T-helper 2 cell treated with Interferon-gamma antibody and Interleukin-4, amounts not matched to agents 100 ng/mL and 5 ng/mL, for 36 hours (primary cell): Measurements from ENCODE around the gene ADA. TPM values are rescaled to one million over a fixed set of nuclear protein-coding genes. Genes with fewer than 3 reads are reported as not detected.

ENCODE experiments used
- intact Hi-C: fragments of 100-400 bp; cut with micrococcal nuclease; formaldehyde crosslinking; loops from one replicate; pipeline ENCODE4 v1.15.1; 2023
- total RNA-seq: library from RNA; stranded (reverse); gene quantifications from 2 replicates; pipeline ENCODE4 v1.2.3, GENCODE V29; 2022

ADA gene
- total RNA-seq, 1 donor from 2014 or later: 85.7 TPM

DNA sequence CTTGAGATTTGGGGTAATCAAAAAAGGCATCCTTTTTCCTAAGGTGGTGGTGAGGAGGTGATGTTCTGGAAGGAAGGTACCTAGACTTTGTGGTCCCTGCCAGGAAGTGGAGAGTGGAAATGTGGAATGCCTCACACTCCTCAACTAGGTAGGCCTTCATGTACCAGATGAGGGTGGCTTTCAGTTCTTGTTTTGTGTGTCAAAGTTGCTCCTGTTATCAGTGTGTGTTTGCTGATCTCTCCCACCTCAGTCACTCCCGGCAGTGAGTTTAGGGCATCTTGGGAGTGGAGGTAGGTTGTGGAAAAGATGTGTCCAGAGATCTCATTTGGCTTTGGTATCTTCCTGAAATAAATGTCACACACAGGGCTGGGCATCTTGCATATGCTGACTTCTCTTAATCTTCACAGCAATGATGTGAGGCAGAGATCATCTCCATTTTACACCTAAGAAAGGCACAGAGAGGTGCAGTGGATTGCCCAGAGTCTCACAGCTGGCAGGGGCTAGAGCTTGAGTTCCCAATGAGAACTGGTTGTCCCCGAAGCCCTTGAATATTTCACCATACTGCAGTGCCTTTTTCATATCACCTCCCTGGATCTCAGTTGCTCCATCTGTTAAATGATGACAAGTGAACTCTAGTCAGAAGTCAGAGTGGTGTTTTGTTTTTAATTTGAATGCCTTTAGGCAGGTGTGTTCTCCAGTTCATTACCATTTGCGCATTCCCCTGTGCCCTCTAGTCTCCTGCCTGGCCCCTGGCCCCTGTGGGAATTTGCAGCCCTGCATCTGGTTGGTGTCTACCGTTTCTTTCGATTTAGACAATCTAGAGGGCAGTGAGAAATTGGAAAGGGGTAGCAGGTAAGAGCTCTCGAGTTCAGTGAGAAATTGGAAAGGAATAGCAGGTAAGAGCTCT, 66.2 kb downstream of the ADA start:
- intact Hi-C loops: no loop called here

DNA sequence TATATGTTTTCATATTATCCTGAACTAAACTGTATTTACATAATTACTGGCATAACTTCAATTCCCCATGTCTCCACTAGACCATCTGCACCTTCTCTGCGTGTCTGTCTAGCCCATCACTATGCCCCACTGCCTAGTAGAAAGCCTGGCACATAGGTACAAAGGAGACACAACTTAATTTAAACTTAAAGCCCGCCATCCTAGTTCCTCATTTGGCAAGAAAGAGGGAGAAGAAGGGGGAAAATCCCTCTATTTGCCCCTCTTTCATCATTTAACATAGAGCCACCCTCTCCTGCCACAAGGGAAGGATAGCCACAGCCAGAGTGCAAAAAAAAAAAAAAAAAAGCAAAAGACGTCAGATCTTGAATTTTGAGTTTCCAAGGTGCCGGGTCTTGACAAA, 67.3 kb downstream of the ADA start:
- intact Hi-C loops: no loop called here

DNA sequence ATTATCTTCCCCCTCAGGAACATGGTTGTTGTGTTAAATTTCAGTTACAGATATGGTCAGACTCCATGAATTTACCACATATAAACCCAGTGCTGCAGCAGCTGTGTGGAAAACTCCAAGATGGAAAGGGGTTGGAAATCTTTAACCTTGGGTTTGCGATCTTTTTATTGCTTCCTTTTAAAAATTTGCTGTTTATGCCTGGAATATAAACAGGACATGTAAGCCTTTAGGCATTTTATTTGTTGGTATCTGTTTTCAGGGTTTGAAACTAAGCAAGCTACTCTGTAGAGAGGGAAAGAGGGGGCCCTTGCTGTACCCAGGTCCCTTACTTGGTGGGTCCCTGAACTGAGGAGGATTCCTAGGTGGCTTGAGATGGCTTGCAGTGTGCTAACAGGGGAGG, 68.3 kb downstream of the ADA start:
- intact Hi-C loops: no loop called here

GRCh38 chr20:44582311-44583025, 69.0 kb downstream of the ADA start, which contains the start of gene PKIG:
TSS of gene PKIG (plus strand) at chr20:44582579. CDS start at chr20:44614557, 31,978 bp downstream.
- intact Hi-C loops: no loop called here

DNA sequence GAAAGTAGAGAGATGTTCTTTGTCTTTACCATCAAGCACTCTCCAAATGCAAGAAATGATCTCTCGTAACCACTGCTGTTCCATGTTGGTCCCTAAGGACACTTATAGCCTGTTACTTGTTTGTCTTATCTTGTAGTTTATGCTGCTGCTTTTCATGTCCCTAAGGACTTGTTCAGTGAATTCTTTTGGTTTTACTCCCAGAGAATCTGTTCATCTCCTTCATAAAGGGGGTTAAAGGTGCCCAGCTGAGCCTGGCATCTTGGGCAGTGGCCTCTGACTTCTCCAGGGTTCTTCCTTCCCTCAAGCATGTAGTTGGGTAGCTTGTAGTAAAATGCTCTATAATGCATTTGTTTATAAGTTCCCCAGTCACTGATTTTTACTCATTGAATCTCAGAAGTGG, 70.0 kb downstream of the ADA start:
- intact Hi-C loops: no loop called here

DNA sequence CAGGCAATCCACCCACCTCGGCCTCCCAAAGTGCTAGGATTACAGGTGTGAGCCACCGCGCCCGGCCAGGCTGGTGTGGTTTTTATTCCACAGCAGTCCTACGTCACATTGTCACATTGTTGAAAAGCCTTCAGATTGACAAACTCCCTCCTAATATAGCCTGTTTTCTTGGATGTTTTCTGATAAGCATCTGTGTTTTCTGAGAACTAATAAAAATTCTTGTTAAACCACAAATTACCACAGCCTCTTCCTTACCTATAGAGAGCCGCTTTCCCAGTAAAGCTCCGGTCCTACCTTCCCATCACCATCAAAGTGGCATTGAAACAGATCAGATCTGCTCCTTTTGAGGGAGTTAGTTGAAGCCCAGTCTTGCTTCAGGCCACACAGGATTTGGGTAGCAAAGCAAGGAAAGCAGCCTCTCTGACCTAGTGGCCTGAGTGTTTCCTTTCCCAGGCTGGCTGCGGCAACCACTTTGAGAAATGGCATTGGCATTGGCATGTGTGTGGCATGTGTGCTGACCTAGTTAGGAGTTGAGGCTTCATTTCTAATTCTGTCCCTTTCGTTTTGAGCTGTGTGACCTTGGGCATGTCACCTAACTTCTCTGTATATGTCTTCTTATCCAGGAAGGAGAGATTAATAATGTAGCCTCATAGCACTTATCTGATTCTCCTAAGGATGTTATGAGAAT, 70.8 kb downstream of the ADA start:
- intact Hi-C loops: no loop called here

DNA sequence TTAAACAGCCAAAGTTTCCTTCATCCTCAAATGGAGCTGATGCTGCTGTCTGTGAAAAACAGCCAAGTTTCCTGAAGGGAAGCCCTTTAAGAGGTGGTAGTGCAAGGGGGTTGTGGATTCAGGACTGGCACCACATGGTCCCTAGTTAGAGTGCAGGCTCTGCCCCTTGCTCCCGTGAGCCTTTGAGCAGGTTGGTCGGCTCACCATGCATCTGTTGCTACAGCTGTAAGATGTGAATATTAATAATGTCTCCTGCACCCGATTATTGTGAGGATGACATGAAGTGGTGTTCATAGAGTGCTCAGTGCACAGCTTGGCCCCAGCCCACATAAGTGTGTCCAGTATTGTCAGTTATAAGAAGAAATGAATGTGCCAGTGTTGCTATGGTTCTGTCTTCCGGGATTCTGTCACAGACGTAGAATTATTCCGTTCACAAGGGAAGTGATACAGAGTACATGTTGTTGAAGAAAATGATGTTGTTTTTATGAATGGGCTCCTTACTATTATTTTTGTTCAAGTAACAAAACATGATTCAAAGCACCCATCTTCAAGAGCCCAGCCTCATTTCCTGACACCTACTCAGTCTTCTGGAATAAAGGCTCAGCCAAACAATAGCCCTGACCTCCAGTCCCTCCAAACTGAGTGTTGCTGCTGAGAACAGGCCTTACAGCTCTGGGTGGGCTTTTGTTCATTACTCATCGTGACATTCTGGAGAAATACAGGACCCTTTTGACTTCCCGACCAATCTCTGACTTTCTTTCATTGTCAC, 72.0 kb downstream of the ADA start:
- intact Hi-C loops: no loop called here

DNA sequence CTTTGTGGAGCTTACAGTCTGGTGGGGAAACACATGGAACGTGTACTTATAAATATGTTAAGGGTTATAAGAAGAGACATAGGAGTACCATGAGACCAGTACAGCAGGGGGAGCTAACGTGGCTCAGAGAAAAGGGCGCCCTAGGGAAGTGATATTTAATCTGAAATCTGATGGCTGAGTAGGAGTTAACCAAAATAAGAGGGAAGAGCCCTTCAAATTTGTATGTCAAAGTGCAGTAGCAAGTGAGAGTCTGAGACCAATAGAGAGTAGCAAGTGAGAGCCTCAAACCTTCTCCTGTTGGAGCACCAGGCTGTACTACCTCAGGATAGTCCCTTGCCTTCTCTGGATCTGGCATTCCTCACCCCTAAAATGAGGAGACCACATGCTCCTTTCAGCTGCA, 75.2 kb downstream of the ADA start:
- intact Hi-C loops: no loop called here

DNA sequence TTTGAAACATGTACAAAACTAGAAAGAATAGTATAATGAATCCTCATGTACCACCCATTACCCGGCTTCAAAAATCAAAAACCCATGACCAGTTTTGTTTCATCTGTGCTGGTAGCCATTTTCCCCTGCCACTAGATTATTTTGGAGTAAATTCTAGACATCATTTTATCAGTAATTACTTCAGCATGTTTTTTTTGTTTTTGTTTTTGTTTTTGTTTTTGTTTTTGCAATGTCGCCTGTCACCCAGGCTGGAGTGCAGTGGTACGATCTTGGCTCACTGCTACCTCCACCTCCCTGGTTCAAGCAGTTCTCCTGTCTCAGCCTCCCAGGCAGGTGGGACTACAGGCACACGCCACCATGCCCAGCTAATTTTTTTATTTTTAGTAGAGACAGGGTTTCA, 77.1 kb downstream of the ADA start:
- intact Hi-C loops: no loop called here

DNA sequence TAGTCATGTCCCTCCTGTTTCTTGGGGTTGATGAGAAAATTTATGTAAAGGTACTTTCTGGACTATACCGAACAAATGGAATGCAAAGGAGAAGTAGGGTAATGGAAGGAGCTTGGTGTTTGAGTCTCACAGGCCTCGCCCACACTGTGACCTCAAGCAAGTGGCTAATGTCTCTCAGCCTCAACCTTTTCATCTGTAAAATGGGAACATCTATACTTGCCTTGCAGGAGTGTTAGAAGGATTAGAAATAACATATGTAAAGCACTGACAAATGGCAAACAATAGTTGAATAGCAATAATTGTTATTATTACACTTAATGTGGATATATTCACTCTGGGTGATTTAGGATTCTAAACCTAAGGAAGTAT, 78.0 kb downstream of the ADA start:
- intact Hi-C loops: no loop called here

GRCh38 chr20:44572551-44573500, 78.7 kb downstream of the ADA start:
- intact Hi-C loops: no loop called here

DNA sequence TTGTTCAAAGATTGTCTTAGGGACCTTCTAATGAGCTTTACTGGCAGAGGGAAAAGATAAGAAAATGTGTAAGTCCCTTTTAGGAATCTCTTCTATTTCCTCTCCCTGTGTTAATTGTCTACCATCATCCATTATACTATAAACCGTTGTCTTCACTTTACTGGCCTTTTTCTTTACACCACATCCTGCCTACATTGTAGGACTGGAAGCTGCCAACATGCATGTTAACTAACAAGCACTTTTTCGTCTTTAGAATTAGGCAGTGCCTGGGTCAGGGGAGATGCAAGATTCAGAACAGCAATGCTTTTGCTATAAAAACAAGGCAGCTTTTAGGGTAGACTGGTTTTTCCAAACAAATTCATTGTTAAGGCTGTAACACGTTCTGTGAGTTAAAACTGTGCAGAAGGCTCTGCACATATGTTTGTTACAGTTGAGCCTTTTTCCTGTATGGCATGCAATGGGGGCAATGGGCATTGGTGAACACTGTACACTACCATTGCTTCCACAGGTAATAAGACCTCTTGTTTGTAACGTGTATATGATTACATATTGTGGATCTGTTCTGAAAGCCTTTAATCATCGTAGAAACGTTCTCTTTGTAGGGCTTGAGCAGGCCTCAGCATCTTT, 80.0 kb downstream of the ADA start:
- intact Hi-C loops: no loop called here

DNA sequence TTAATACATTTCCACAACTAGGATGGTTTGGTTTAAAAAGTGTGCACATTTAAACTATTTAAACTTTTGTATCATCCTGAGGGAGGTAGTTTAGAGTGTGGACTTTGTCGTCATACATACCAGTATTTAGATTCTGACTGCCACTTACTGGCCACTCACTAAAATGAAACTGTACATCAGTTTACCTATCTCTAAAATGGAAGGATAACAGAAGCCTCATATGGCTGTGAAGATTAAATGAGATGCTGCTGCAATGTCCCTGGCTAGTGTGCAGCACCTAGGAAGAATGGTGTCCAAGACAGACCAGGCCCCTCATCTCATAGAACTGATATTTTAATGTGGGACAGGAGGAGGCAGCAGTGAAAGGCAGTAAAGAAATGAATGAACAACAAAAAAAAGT, 81.1 kb downstream of the ADA start:
- intact Hi-C loops: no loop called here

Other genes starting within 250 kb of the ADA start
- 20.7 and 22.6 TPM in 2 replicates for gene TTPAL, start 175.8 kb downstream of the ADA start, total RNA-seq
- 64.0 and 65.4 TPM in 2 replicates for gene SERINC3, start 129.6 kb downstream of the ADA start, total RNA-seq
- gene PKIG, start 69.1 kb downstream of the ADA start, total RNA-seq: 2.5 and 2.7 TPM in 2 replicates
- not detected in 2 replicates for gene CCN5, start 63.7 kb upstream of the ADA start, total RNA-seq
- not detected in 2 replicates for gene KCNK15, start 94.2 kb upstream of the ADA start, total RNA-seq
- not detected in 2 replicates for gene RIMS4, start 158.8 kb upstream of the ADA start, total RNA-seq
- 289 and 293 TPM in 2 replicates for gene YWHAB, start 234.0 kb upstream of the ADA start, total RNA-seq